ENCODE results near the gene CCT7.

The CCT7 gene

DNA sequence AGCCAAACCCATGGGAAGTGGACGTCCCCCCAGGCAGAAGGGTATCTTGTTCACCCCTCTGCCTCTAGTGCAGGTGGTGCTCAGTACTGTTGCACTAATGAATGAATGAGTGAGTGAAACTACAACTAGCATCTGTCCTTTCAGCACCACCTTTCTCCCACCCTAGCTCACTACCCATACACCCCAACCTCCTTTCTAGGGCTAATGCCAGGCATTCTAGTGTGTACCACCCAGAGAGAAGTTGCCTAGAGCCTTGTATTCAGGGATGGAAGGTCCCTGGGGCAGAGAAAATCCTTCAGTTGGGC is 22.5 kb downstream of the CCT7 start:
- no peak overlapping the region for H3K4me3 ChIP-seq (ENCODE audit: insufficient read depth, low read length, poor library complexity, severe bottlenecking)
- H3K9me2 ChIP-seq (replicated peaks; ENCODE audit: insufficient read depth, low read length): no peaks in the 10 kb centered on the region
- TF ChIP-seq, protein P1, sequence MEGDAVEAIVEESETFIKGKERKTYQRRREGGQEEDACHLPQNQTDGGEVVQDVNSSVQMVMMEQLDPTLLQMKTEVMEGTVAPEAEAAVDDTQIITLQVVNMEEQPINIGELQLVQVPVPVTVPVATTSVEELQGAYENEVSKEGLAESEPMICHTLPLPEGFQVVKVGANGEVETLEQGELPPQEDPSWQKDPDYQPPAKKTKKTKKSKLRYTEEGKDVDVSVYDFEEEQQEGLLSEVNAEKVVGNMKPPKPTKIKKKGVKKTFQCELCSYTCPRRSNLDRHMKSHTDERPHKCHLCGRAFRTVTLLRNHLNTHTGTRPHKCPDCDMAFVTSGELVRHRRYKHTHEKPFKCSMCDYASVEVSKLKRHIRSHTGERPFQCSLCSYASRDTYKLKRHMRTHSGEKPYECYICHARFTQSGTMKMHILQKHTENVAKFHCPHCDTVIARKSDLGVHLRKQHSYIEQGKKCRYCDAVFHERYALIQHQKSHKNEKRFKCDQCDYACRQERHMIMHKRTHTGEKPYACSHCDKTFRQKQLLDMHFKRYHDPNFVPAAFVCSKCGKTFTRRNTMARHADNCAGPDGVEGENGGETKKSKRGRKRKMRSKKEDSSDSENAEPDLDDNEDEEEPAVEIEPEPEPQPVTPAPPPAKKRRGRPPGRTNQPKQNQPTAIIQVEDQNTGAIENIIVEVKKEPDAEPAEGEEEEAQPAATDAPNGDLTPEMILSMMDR (IDR thresholded peaks at IDR 0.05; ENCODE audit: insufficient read depth, low read length, poor library complexity, severe bottlenecking): no peak
- no peak for TF ChIP-seq EZH2phosphoT487 (conservative IDR thresholded peaks at IDR 0.05; ENCODE audit: low read length)
- no peak overlapping the region for H3K9ac ChIP-seq (ENCODE audit: low read length)
- H3K79me2 ChIP-seq (ENCODE audit: insufficient read depth, low read length): no peaks in the 10 kb centered on the region
- no peaks in the 10 kb centered on the region for H3K9me3 ChIP-seq (ENCODE audit: insufficient read depth, low read length)
- no peak overlapping the region for H3K27ac ChIP-seq (ENCODE audit: low read depth, low read length)
- H2AFZ ChIP-seq (ENCODE audit: low read depth, low read length, severe bottlenecking): no peak overlapping the region
- no peaks in the 10 kb centered on the region; the same call in 1 of the 2 replicates for H4K20me1 ChIP-seq (ENCODE audit: low read depth, low read length)
- no peaks in the 10 kb centered on the region for H3K27me3 ChIP-seq (ENCODE audit: low read length)
- no peak overlapping the region for H3K4me2 ChIP-seq (ENCODE audit: low read depth, low read length, poor library complexity, severe bottlenecking)
- H3F3A ChIP-seq (ENCODE audit: insufficient read depth): peaks cover 20% of the 10 kb centered on the region
- no peaks in the 10 kb centered on the region; the same call in 1 of the 2 replicates for H3K36me3 ChIP-seq (ENCODE audit: low read length)

DNA sequence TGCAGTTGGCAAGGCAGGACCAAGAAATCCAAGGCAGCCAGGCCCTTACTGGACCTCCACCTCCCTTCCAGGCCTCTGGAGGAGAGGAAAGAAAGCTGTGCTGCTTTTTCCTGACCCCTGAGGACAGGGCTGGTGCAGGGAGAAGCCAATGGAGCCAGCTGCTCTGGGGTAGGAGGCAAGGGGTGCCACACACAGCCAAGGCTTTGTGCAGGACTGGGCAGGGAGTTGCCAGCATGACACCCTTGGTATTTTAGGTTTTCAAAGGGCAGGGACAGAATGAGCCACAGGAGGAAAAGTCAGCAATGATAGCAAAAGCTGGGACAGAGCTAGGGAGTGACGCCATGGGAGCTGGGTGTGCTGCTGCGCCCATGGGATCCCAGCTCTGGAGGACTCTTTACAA is 22.9 kb downstream of the CCT7 start:
- Histone ChIP-seq H3F3A (ENCODE audit: insufficient read depth) (peaks cover 20% of the 10 kb centered on the region), H3K4me3 (ENCODE audit: insufficient read depth, low read length, poor library complexity, severe bottlenecking) (no peak overlapping the region), H3K9me3 (ENCODE audit: insufficient read depth, low read length) (no peaks in the 10 kb centered on the region), H3K9me2 (replicated peaks; ENCODE audit: insufficient read depth, low read length) (no peaks in the 10 kb centered on the region), H3K79me2 (ENCODE audit: insufficient read depth, low read length) (no peaks in the 10 kb centered on the region), H3K9ac (ENCODE audit: low read length) (no peak overlapping the region), H3K4me2 (ENCODE audit: low read depth, low read length, poor library complexity, severe bottlenecking) (no peak overlapping the region), H3K27me3 (ENCODE audit: low read length) (no peaks in the 10 kb centered on the region), H3K27ac (ENCODE audit: low read depth, low read length) (no peak overlapping the region), H3K36me3 (ENCODE audit: low read length) (no peaks in the 10 kb centered on the region; the same call in 1 of the 2 replicates), H2AFZ (ENCODE audit: low read depth, low read length, severe bottlenecking) (no peak overlapping the region), H4K20me1 (ENCODE audit: low read depth, low read length) (no peaks in the 10 kb centered on the region; the same call in 1 of the 2 replicates)
- TF ChIP-seq EZH2phosphoT487 (conservative IDR thresholded peaks at IDR 0.05; ENCODE audit: low read length): no peak
- TF ChIP-seq, protein P1 (IDR thresholded peaks at IDR 0.05; ENCODE audit: insufficient read depth, low read length, poor library complexity, severe bottlenecking): no peak

DNA sequence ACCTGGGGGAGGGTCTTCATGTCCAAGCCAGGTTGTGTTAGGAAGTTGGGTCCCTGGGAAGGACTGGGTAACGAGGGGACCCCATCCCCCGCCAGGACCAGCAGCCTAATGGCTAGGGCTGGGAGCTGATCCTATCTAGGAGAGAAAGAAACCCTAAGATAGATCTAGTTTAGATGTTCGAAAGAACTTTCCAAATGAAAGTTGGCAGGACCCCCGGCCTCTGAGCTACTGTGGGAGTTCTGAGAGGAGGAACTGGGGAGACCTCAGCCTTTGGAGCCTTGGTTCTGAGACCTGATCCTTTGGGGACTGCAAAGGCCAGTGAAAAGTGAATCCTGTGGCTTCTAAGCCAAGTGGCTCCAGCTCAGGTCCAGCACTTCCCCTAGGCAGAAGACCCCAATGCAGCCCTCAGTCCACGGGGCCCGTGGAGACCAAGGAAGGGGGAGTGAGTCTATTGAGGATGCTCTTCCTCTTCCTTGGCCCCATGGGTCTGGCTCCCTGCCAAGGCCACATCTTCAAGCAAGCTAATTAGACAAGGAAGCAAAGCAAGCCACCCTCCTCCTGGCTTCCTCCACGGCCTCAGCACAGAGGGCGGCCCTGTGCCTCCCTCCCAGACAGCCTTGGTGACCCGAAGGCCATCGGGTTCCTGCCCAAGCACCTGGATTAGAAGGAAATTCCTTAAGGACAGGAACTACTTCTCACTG is 23.5 kb downstream of the CCT7 start:
- no peak overlapping the region for H3K4me3 ChIP-seq (ENCODE audit: insufficient read depth, low read length, poor library complexity, severe bottlenecking)
- H2AFZ ChIP-seq (ENCODE audit: low read depth, low read length, severe bottlenecking): no peak overlapping the region
- peaks cover 20% of the 10 kb centered on the region for H3F3A ChIP-seq (ENCODE audit: insufficient read depth)
- no peaks in the 10 kb centered on the region; the same call in 1 of the 2 replicates for H3K36me3 ChIP-seq (ENCODE audit: low read length)
- H3K27me3 ChIP-seq (ENCODE audit: low read length): no peaks in the 10 kb centered on the region
- no peaks in the 10 kb centered on the region for H3K9me3 ChIP-seq (ENCODE audit: insufficient read depth, low read length)
- H4K20me1 ChIP-seq (ENCODE audit: low read depth, low read length): no peaks in the 10 kb centered on the region; the same call in 1 of the 2 replicates
- no peak overlapping the region for H3K27ac ChIP-seq (ENCODE audit: low read depth, low read length)
- no peaks in the 10 kb centered on the region for H3K79me2 ChIP-seq (ENCODE audit: insufficient read depth, low read length)
- H3K4me2 ChIP-seq (ENCODE audit: low read depth, low read length, poor library complexity, severe bottlenecking): no peak overlapping the region
- TF ChIP-seq, protein P1 (IDR thresholded peaks at IDR 0.05; ENCODE audit: insufficient read depth, low read length, poor library complexity, severe bottlenecking): no peak
- TF ChIP-seq EZH2phosphoT487 (conservative IDR thresholded peaks at IDR 0.05; ENCODE audit: low read length): no peak
- no peaks in the 10 kb centered on the region for H3K9me2 ChIP-seq (replicated peaks; ENCODE audit: insufficient read depth, low read length)
- no peak overlapping the region for H3K9ac ChIP-seq (ENCODE audit: low read length)

Data from SU-DHL-6 (cell line).